ENCODE results near the gene CDK12.
"Not testable (repeated sequence)": the region's sequence is repeated elsewhere in the genome, so short reads cannot be mapped to it uniquely, and the experiment has no call there.

Gene CDK12

GRCh38 chr17:39507511-39507910 lies 46.2 kb downstream of the CDK12 start:
- DNase-seq (ENCODE audit: low read depth), result no peak

DNA sequence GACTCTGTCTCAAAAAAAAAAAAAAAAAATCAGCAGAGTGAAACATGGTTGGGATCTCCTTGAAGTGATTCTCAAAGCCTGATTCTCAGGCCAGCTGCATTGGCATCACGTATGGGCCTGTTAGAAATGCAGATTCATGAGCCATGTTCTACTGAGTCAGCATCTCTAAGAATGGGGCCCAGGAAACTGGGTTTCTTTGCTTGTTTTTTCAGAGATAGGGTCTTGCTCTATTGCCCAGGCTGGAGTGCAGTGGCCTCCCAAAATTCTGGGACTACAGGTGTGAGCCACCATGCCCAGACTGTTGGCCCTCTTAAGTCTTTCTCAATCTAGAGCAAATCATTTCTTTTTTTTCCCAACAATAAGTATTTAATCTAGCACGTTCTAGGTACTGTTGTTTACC lies 47.7 kb downstream of the CDK12 start:
- DNase-seq (ENCODE audit: low read depth), result no peak

DNA sequence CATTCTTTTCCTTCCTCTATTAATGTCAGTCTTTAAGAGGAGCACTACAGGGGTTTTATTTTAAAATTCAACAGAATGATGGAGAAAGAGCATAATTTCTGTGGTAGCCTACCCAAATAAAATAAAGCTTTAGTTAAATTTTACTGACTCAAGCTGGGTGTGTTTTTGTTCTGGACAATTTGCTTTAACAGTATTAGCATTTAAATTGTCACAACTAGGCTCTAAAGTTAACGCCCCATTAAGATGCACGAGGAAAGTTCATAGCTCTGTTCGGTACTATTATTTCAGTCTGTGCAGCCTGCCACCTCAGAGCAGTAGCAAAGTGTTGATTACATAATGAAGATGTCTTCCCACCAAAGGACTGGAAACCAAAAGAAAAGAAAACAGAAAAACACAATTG lies 52.0 kb downstream of the CDK12 start:
- DNase-seq (ENCODE audit: low read depth), result no peak

DNA sequence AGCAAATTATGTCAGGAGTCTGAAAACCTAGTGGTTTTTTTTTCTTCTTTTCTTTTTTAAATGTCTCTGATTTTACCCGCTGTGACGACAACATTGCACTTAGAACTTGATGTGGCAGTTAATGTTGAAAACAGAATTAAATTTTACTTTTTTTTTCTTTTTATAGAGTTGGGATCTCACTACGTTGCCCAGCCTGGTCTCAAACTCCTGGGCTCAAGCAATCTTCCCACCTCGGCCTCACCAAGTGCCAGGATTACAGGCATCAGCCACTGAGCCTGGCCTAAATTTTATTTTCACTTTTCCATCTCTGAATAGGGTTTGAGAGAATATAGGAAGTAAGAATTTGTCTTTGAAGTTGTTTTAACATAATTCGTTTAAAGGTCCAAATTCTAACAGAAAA lies 52.6 kb downstream of the CDK12 start:
- no peak for DNase-seq (ENCODE audit: low read depth)

GRCh38 chr17:39517224-39517623 lies 55.9 kb downstream of the CDK12 start:
- peak; percentile 3 for DNase-seq (ENCODE audit: low read depth)

DNA sequence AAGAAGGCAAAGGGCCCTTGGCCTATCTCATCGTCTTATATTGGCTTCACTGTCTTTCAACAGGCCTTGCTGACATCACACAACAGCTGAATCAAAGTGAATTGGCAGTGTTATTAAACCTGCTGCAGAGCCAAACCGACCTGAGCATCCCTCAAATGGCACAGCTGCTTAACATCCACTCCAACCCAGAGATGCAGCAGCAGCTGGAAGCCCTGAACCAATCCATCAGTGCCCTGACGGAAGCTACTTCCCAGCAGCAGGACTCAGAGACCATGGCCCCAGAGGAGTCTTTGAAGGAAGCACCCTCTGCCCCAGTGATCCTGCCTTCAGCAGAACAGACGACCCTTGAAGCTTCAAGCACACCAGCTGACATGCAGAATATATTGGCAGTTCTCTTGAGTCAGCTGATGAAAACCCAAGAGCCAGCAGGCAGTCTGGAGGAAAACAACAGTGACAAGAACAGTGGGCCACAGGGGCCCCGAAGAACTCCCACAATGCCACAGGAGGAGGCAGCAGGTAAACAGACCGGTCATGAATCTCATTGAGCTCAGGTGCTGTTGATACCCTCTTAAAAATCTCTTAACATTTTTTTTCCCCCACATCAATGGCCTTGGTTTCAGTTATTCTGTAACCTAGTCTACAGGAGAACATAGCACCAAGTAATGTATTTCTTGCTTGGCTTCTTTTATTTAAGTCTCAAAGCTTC lies 64.7 kb downstream of the CDK12 start:
- DNase-seq (ENCODE audit: low read depth), result no peak

GRCh38 chr17:39527220-39527813 lies 66.0 kb downstream of the CDK12 start:
- no peak for DNase-seq (ENCODE audit: low read depth)

DNA sequence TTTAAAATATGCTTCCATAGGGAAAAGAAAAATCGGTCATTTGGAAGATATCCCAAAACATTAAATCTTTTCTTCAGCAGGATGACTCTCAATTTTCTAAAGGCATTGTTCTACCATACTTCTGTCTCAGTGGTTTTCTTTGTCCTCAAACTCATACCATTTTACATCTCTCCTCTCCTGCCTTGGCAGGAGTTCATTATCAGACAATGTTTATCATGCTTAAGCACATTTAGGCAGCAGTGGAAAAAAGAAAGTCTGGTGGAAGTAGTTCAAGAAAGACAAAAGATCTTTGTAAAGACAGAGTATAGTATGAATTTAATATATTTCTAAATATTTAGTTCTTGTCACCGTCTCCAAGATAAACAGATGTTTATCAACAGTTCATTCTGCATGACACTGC lies 68.2 kb downstream of the CDK12 start:
- DNase-seq (ENCODE audit: low read depth), result no peak

- no peak for DNase-seq (ENCODE audit: low read depth)
These were observed 69.2 kb downstream of the CDK12 start for GRCh38 chr17:39530513-39530912.

GRCh38 chr17:39531252-39531651 lies 70.0 kb downstream of the CDK12 start:
- DNase-seq (ENCODE audit: low read depth), result no peak

DNA sequence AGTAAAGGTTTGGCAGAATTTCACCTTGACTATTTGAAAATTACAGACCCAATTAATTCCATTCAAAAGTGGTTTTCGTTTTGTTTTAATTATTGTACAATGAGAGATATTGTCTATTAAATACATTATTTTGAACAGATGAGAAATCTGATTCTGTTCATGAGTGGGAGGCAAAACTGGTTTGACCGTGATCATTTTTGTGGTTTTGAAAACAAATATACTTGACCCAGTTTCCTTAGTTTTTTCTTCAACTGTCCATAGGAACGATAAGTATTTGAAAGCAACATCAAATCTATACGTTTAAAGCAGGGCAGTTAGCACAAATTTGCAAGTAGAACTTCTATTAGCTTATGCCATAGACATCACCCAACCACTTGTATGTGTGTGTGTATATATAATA lies 72.6 kb downstream of the CDK12 start:
- DNase-seq (ENCODE audit: low read depth), result no peak

DNA sequence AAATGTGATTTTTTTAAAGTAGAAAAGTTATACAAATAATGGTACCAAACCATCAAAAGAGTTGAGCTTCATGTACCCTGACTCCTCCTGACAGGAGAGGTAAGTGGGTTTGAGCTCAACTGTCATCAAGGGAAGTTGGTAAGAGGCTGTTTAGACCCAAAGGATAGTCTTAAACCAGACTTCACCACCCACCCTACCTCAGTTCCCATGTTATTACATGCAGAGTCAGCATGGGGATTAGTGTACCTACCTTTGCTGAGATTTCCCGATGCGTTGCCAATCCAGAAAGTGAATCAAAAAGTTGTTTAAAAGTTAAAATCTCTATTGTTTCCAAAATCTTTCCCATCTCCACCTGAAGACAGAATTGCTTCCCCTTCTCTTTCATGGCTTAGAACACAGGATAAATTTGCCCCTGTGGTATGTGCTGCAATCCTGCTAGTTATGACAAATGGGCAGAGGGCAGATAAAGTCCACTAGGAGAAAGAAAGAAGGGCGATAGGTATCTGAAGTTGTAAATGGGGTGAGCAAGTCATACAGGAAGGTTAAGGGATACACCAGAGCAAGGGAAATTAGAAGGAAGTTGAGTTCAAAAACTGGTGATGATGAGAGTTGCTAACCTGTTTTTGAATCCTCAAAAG lies 73.6 kb downstream of the CDK12 start:
- DNase-seq (ENCODE audit: low read depth), result no peak

- no peak for DNase-seq (ENCODE audit: low read depth)
These were observed 75.2 kb downstream of the CDK12 start for GRCh38 chr17:39536468-39536867.

DNA sequence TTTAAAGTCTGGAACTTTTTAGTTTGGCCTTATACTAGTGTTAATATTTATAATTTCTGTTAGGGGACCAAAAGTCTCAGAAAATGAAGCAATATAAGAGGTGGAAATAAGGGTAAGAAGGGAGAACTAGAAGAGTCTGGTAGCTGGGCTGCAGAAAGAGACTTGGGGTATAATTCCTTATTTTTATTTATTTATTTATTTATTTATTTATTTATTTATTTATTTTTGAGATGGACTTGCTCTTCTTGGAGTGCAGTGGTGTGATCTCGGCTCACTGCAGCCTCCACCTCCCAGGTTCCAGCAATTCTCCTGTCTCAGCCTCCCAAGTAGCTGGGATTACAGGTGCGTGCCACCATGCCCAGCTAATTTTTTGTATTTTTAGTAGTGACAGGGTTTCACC lies 76.1 kb downstream of the CDK12 start:
- not testable (repeated sequence) for DNase-seq (ENCODE audit: low read depth)

GRCh38 chr17:39538866-39539265 lies 77.6 kb downstream of the CDK12 start:
- peak; percentile 6 for DNase-seq (ENCODE audit: low read depth)

GRCh38 chr17:39540611-39541010 lies 79.3 kb downstream of the CDK12 start:
- no peak for DNase-seq (ENCODE audit: low read depth)

- DNase-seq (ENCODE audit: low read depth), result no peak
These were observed 80.4 kb downstream of the CDK12 start for GRCh38 chr17:39541652-39542051.

DNA sequence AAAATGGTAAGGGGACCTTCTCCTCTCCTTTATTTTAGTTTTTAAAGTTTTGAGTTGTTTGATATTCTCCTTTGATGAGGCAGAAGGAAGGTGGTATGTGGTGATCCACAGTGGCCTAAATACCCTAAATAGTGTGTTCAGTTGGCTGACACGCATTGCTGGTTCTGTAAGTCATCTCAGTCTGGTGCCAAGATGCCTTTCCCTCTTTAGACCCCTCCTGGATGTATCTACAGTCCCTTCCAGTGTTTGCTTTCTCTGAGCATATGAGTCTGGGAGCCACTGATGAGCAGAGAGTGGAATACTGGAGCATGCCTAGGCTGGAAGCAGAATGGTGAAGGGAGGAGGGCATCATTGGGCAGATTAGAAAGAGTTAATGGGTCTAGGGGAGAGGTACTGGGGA lies 81.9 kb downstream of the CDK12 start:
- no peak for DNase-seq (ENCODE audit: low read depth)

- DNase-seq (ENCODE audit: low read depth), result no peak
These were observed 82.4 kb downstream of the CDK12 start for GRCh38 chr17:39543664-39544063.

DNA sequence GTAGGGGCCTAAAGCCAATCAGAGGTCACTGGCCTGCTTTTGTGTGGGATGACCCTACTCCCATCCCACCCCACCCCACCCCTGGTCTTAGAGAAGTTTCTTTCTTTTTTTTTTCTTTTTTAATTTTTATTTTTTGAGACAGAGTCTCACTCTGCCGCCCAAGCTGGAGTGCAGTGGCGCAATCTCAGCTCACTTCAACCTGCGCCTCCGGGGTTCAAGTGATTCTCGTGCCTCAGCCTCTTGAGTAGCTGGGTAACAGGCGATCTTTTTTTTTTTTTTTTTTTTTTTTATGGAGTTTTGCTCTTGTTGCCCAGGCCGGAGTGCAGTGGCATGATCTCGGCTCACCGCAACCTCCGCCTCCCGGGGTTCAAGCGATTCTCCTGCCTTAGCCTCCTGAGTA lies 83.1 kb downstream of the CDK12 start:
- DNase-seq (ENCODE audit: low read depth), result not testable (repeated sequence)

GRCh38 chr17:39547713-39548478 lies 86.6 kb downstream of the CDK12 start:
- peak; percentile 11 for DNase-seq (ENCODE audit: low read depth)

DNA sequence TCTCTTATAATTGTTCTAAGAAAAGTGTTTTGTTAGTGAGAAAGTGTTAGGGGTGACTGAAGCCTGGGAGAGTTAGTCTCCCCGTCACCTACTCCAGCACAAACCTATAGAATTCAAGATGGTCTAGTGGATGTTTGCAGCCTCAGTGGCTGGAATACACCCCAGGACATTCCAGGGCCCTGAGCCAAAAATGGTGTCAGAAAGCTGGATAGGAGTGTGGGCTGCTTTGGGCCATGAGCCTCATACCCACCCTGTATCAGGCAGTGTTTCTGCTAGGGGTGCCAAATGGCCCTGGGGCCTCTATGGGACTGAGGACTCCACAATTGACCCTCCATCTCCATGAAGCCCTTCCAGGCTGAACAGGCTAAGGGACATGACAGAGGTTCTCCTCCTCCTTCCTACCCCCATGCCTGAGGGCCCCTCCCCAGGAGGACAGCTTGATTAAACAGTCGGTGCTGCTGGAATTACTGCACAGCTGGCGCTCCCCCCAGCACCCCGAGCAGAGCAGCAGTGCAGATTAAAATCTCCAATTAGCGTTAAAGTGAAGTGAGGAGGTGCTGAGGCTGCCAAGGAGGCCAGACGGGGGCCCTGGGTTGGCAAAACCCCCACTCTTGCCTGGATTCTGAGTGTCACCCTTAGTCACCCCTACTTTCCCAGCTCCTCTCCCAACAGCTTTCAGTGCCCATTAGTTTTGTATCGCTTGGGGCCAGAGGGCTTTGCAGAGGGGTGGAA lies 87.4 kb downstream of the CDK12 start:
- no peak for DNase-seq (ENCODE audit: low read depth)
